BE2C (cell line): ENCODE results near the gene MCRS1.

Source experiments
- DNase-seq: peaks from one replicate; pipeline ENCODE4 v3.0.0-alpha.2; 2020
- H3K27me3 ChIP-seq: fragments of 250-450 bp; sonication (Bioruptor Pico); 2 replicates; pipeline ENCODE4 v1.5.1; 2020; ENCODE audit warnings: mild to moderate bottlenecking
- H3K36me3 ChIP-seq: fragments of 250-450 bp; sonication (Bioruptor Pico); 2 replicates; pipeline ENCODE4 v1.5.1; 2020; ENCODE audit warnings: mild to moderate bottlenecking
- H3K4me1 ChIP-seq: fragments of 250-450 bp; sonication (Bioruptor Pico); 2 replicates; pipeline ENCODE4 v1.5.1; 2020
- H3K4me3 ChIP-seq: 2 replicates; pipeline ENCODE4 v1.5.1; 2011; ENCODE audit warnings: low read depth, low read length
- H3K9me3 ChIP-seq: fragments of 250-450 bp; sonication (Bioruptor Pico); 2 replicates; pipeline ENCODE4 v1.5.1; 2020
- CTCF ChIP-seq: IDR thresholded peaks from 2 replicates; pipeline ENCODE4 v1.5.1; 2012; ENCODE audit warnings: mild to moderate bottlenecking, low read depth, low read length

Gene MCRS1

GRCh38 chr12:49533331-49533730, 34.6 kb downstream of the MCRS1 start:
- peaks cover 15% of the 10 kb centered on the region for H3K27me3 ChIP-seq
- peaks cover 2% of the 10 kb centered on the region; the same call in 1 of the 2 replicates for H3K4me1 ChIP-seq
- no peaks in the 10 kb centered on the region for H3K9me3 ChIP-seq
- TF ChIP-seq CTCF = no peak
- no peaks in the 10 kb centered on the region; the same call in 1 of the 2 replicates for H3K36me3 ChIP-seq
- no peak for DNase-seq
- H3K4me3 ChIP-seq = no peak overlapping the region

DNA sequence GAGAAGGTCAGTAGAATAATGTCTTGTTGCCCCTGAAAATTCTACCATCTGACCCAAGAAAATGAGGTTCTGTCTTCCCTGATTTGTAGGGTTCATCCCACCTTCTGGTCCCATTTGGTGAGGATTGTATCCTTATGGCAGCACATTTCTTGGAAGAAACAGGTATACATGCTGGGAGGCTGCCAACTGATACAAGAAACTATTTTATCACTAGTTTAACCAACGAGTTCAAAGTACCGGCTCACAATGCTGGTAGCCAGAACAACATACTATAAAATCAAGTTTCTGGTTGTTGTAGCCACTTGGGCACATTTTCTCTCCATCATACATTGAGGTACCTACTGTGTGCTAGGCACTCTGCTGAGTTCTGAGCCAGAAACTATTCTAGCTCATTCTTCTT, 36.2 kb downstream of the MCRS1 start:
- no peaks in the 10 kb centered on the region for H3K4me1 ChIP-seq
- no peak for DNase-seq
- peaks cover 1% of the 10 kb centered on the region for H3K27me3 ChIP-seq
- H3K36me3 ChIP-seq = no peaks in the 10 kb centered on the region; the same call in 1 of the 2 replicates
- no peak for TF ChIP-seq CTCF
- no peak overlapping the region for H3K4me3 ChIP-seq
- no peaks in the 10 kb centered on the region for H3K9me3 ChIP-seq

GRCh38 chr12:49529414-49529813, 38.5 kb downstream of the MCRS1 start:
- H3K9me3 ChIP-seq = no peaks in the 10 kb centered on the region
- no peak for TF ChIP-seq CTCF
- peaks cover 10% of the 10 kb centered on the region for H3K36me3 ChIP-seq
- H3K4me3 ChIP-seq = no peak overlapping the region
- DNase-seq = no peak
- H3K4me1 ChIP-seq = no peaks in the 10 kb centered on the region
- H3K27me3 ChIP-seq = no peaks in the 10 kb centered on the region

- peak; percentile 60 for DNase-seq
These were observed 40.4 kb downstream of the MCRS1 start for GRCh38 chr12:49527361-49528130.

DNA sequence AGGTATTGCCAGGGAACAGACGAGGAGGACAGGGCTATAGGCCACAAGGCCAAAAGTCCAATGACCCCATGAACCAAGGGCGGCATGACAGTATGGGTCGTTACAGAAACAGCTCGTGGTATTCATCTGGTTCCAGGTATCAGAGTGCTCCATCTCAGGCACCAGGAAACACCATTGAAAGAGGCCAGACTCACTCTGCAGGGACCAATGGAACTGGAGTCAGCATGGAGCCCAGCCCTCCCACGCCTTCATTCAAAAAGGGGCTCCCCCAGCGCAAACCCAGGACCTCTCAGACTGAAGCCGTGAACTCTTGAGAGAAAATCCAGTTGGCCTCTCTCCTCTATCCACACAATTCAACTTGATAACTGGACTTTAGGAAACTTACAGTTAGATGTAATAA, 42.0 kb downstream of the MCRS1 start:
- Histone ChIP-seq H3K4me1 (no peaks in the 10 kb centered on the region), H3K4me3 (no peak overlapping the region), H3K36me3 (peaks cover 16% of the 10 kb centered on the region), H3K27me3 (no peaks in the 10 kb centered on the region), H3K9me3 (no peaks in the 10 kb centered on the region)
- DNase-seq = no peak
- TF ChIP-seq CTCF = no peak

More at GRCh38 chr12:49527361-49528130, 40.4 kb downstream of the MCRS1 start:
- H3K27me3 ChIP-seq = no peaks in the 10 kb centered on the region
- peaks cover 12% of the 10 kb centered on the region for H3K36me3 ChIP-seq
- no peak for TF ChIP-seq CTCF
- no peaks in the 10 kb centered on the region for H3K4me1 ChIP-seq
- H3K4me3 ChIP-seq = no peak overlapping the region
- no peaks in the 10 kb centered on the region for H3K9me3 ChIP-seq

GRCh38 chr12:49524660-49525324, 43.1 kb downstream of the MCRS1 start:
- no peak for TF ChIP-seq CTCF
- DNase-seq = no peak
- Histone ChIP-seq H3K4me1 (no peaks in the 10 kb centered on the region), H3K36me3 (peaks cover 16% of the 10 kb centered on the region), H3K27me3 (no peaks in the 10 kb centered on the region), H3K9me3 (no peaks in the 10 kb centered on the region), H3K4me3 (no peak overlapping the region)
